Smooth muscle cell (in vitro differentiated cells): ENCODE data around the gene UAP1L1. TPM values are rescaled to one million over a fixed set of nuclear protein-coding genes. Genes with fewer than 3 reads are reported as not detected.
A peak's percentile ranks its signal among the peaks of the same experiment; 100 is the strongest.

Source experiments
- DNase-seq: peaks from one replicate; lab custom pipeline; 2025; ENCODE audit not compliant: unreplicated experiment; lab: John Stamatoyannopoulos, UW
- H2AFZ ChIP-seq: fragments of 200-600 bp; sonication (generic); 2 replicates; pipeline ENCODE4 v1.6.0; 2016; ENCODE audit warnings: antibody characterized with exemption, low read depth, mild to moderate bottlenecking
- H3F3A ChIP-seq: fragments of 200-600 bp; sonication (generic); 2 replicates; pipeline ENCODE4 v1.6.0; 2017; ENCODE audit warnings: antibody characterized with exemption, low read depth
- H3K27ac ChIP-seq: fragments of 200-600 bp; sonication (generic); 2 replicates; pipeline ENCODE4 v1.5.1; 2016; ENCODE audit warnings: low read depth, mild to moderate bottlenecking
- H3K27me3 ChIP-seq: fragments of 200-600 bp; sonication (generic); 2 replicates; pipeline ENCODE4 v1.6.1; 2016; ENCODE audit warnings: low read depth, mild to moderate bottlenecking
- H3K36me3 ChIP-seq: fragments of 200-600 bp; sonication (generic); 2 replicates; pipeline ENCODE4 v1.5.1; 2016; ENCODE audit warnings: low read depth
- H3K4me1 ChIP-seq: fragments of 200-600 bp; sonication (generic); 2 replicates; pipeline ENCODE4 v1.5.1; 2016; ENCODE audit warnings: low read depth
- H3K4me2 ChIP-seq: fragments of 200-600 bp; sonication (generic); 2 replicates; pipeline ENCODE4 v1.6.0; 2016; ENCODE audit warnings: mild to moderate bottlenecking
- H3K4me3 ChIP-seq: fragments of 200-600 bp; sonication (generic); 2 replicates; pipeline ENCODE4 v1.5.1; 2016; ENCODE audit warnings: mild to moderate bottlenecking
- H3K79me2 ChIP-seq: fragments of 200-600 bp; sonication (generic); 2 replicates; pipeline ENCODE4 v1.6.0; 2016; ENCODE audit warnings: low read depth, mild to moderate bottlenecking
- H3K9ac ChIP-seq: fragments of 200-600 bp; sonication (generic); 2 replicates; pipeline ENCODE4 v1.6.0; 2016; ENCODE audit warnings: low read depth
- H3K9me3 ChIP-seq: fragments of 200-600 bp; sonication (generic); replicated peaks from 2 replicates; pipeline ENCODE4 v1.5.1; 2016; ENCODE audit warnings: low read depth
- H4K20me1 ChIP-seq: fragments of 200-600 bp; sonication (generic); 2 replicates; pipeline ENCODE4 v1.6.0; 2016; ENCODE audit warnings: low read depth
- WGBS: methylation state at CpG from one replicate; pipeline ENCODE4 v1.1.7; 2016; ENCODE audit warnings: low lambda C conversion rate; 5-methylcytosine and 5-hydroxymethylcytosine counted together
- polyA plus RNA-seq: library from polyadenylated mRNA; unstranded; fragments of >200 nt; fragmentation: Nextera tagmentation; extraction: Ambion mirVana; gene quantifications from 2 replicates; pipeline ENCODE4 v1.2.1, GENCODE V29; 2016
- total RNA-seq: library from RNA; depleted of rRNA; stranded (reverse); fragments of >200 nt; gene quantifications from 2 replicates; pipeline ENCODE4 v1.2.3, GENCODE V29; 2014
- TF ChIP-seq, protein P1 (sequence below): fragments of 200-600 bp; sonication (generic); IDR thresholded peaks from 2 replicates; pipeline ENCODE4 v1.5.1; 2017; ENCODE audit warnings: borderline replicate concordance, mild to moderate bottlenecking, antibody characterized with exemption; ENCODE audit not compliant: insufficient read depth, poor library complexity, severe bottlenecking

UAP1L1 gene
- total and polyA plus RNA-seq, 2 experiments from 2014 or later: 5.8 to 23.8 TPM

DNA sequence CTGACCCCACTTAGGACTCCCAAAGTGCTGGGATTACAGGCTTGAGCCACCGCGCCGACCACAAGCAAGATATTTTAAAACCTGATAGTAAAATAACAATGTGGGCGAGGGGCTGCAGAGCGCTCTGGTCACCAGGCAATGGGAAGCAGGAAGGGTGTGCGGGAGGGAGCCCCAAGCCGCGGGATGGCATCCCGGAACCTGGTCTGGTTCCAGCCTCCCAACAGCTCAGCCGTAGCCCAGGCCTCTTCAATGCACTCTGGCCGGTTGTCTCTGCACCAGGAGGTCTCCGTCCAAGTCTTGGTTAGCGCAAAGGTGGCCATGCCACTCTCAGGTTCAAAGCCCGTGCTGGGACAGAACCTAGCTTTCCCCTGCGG, 694 bp upstream of the UAP1L1 start:
- Histone ChIP-seq H3K9ac (no peak overlapping the region), H3K79me2 (no peaks in the 10 kb centered on the region), H3K27me3 (no peaks in the 10 kb centered on the region), H3K4me1 (peaks cover 8% of the 10 kb centered on the region), H2AFZ (peak overlapping the region; percentile 69), H4K20me1 (peaks cover 30% of the 10 kb centered on the region), H3F3A (peaks cover 3% of the 10 kb centered on the region), H3K4me3 (peak overlapping the region; percentile 71), H3K9me3 (no peaks in the 10 kb centered on the region), H3K36me3 (no peaks in the 10 kb centered on the region), H3K4me2 (peak overlapping the region; percentile 99), H3K27ac (no peak overlapping the region)
- TF ChIP-seq, protein P1, sequence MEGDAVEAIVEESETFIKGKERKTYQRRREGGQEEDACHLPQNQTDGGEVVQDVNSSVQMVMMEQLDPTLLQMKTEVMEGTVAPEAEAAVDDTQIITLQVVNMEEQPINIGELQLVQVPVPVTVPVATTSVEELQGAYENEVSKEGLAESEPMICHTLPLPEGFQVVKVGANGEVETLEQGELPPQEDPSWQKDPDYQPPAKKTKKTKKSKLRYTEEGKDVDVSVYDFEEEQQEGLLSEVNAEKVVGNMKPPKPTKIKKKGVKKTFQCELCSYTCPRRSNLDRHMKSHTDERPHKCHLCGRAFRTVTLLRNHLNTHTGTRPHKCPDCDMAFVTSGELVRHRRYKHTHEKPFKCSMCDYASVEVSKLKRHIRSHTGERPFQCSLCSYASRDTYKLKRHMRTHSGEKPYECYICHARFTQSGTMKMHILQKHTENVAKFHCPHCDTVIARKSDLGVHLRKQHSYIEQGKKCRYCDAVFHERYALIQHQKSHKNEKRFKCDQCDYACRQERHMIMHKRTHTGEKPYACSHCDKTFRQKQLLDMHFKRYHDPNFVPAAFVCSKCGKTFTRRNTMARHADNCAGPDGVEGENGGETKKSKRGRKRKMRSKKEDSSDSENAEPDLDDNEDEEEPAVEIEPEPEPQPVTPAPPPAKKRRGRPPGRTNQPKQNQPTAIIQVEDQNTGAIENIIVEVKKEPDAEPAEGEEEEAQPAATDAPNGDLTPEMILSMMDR: no peak
- WGBS: 66% methylated on average over 15 of the region's 15 CpGs
- no peak for DNase-seq

DNA sequence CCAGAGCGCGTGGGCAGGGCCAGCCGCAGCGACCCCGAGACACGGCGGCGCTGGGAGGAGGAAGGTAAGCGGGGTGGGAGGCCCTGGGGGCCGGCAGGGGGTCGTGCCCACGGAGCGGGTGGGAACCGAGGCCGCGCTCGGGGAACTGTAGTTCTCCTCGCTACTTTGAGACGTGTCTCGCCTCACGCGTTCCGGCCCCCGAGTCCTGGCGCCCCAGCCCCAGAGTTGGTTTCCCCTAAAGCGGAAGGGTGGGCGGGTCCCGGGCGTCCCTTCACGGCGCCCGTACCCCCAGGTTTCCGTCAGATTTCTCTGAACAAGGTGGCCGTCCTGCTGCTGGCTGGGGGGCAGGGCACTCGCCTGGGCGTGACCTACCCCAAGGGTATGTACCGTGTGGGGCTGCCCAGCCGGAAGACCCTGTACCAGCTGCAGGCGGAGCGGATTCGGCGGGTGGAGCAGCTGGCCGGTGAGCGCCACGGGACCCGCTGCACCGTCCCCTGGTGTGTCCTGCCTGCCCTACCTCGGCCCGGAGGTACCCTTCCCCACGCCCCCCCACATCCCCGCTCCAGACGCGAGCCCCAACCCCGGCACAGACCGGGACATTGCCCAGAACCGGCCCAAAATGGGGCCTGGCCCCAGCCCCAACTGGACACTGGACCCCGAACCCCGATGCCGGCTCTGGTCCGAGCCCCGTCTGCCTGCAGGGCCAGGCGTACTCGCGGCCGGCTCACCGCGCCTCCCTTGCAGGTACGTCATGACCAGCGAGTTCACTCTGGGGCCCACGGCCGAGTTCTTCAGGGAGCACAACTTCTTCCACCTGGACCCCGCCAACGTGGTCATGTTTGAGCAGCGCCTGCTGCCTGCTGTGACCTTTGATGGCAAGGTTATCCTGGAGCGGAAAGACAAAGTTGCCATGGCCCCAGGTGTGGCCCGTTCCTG, 709 bp downstream of the UAP1L1 start:
- TF ChIP-seq, protein P1: no peak
- no peak overlapping the region for H3K9ac ChIP-seq

DNA sequence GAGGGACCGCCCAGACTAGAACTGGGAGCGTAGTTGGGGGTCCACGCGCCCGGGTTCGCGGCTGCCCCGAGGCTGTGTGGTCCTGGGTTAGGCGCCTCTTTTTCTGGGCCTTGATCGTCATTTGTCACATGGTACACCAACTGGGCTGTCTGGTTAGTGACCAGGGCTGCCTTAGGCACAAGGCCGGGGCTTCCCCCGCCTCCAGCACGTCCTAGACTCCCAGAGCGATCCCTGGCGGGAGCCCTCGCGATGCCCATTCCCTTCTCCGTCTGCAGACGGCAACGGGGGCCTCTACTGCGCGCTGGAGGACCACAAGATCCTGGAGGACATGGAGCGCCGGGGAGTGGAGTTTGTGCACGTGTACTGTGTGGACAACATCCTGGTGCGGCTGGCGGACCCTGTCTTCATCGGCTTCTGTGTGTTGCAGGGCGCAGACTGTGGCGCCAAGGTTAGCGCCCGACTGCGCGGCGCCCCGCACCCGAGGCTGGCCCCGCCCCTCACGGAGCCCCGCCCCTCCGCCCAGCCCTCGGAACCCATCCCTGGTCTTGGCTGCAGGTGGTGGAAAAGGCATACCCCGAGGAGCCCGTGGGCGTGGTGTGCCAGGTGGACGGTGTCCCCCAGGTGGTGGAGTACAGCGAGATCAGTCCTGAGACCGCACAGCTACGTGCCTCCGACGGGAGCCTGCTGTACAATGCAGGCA, 1.5 kb downstream of the UAP1L1 start:
- Histone ChIP-seq H3K27me3 (no peaks in the 10 kb centered on the region), H2AFZ (no peak overlapping the region), H3K36me3 (no peaks in the 10 kb centered on the region), H3K9ac (no peak overlapping the region), H3K27ac (no peak overlapping the region), H3K4me3 (peak overlapping the region; percentile 71), H3K79me2 (no peaks in the 10 kb centered on the region), H3K4me1 (peaks cover 12% of the 10 kb centered on the region), H4K20me1 (peaks cover 30% of the 10 kb centered on the region), H3K9me3 (no peaks in the 10 kb centered on the region), H3K4me2 (peak overlapping the region; percentile 99), H3F3A (peaks cover 14% of the 10 kb centered on the region)
- 44% methylated on average over 50 of the region's 51 CpGs for WGBS
- DNase-seq: no peak
- TF ChIP-seq, protein P1: no peak

More for the DNA sequence above, 709 bp downstream of the UAP1L1 start:
- no peaks in the 10 kb centered on the region for H3K27me3 ChIP-seq
- WGBS: 9% methylated on average over 41 of the region's 76 CpGs
- H3K4me2 ChIP-seq: peak overlapping the region; percentile 99
- H3K9me3 ChIP-seq: no peaks in the 10 kb centered on the region
- H4K20me1 ChIP-seq: peaks cover 30% of the 10 kb centered on the region
- H3K27ac ChIP-seq: no peak overlapping the region
- H3K4me1 ChIP-seq: peaks cover 8% of the 10 kb centered on the region
- H3K79me2 ChIP-seq: no peaks in the 10 kb centered on the region
- peak overlapping the region; percentile 71 for H3K4me3 ChIP-seq
- H2AFZ ChIP-seq: no peak overlapping the region
- H3K36me3 ChIP-seq: no peaks in the 10 kb centered on the region
- no peak for DNase-seq
- H3F3A ChIP-seq: peaks cover 13% of the 10 kb centered on the region
